AG09309 (cell line): Measurements from ENCODE around the gene URI1.

Experiments used
- DNase-seq: peaks from one replicate; pipeline ENCODE4 v3.0.0-alpha.2; 2010; ENCODE audit warnings: low read depth
- H3K4me3 ChIP-seq: 2 replicates; pipeline ENCODE4 v1.5.1; 2011; ENCODE audit warnings: mild to moderate bottlenecking, low read depth, low read length, moderate library complexity; ENCODE audit not compliant: control insufficient read depth
- TF ChIP-seq, protein P1 (sequence below): IDR thresholded peaks from 2 replicates; pipeline ENCODE4 v1.5.1; 2011; ENCODE audit warnings: mild to moderate bottlenecking, low read depth, low read length, inconsistent platforms; ENCODE audit not compliant: insufficient read depth, control insufficient read depth; ENCODE audit errors: missing control alignments

URI1 gene

DNA sequence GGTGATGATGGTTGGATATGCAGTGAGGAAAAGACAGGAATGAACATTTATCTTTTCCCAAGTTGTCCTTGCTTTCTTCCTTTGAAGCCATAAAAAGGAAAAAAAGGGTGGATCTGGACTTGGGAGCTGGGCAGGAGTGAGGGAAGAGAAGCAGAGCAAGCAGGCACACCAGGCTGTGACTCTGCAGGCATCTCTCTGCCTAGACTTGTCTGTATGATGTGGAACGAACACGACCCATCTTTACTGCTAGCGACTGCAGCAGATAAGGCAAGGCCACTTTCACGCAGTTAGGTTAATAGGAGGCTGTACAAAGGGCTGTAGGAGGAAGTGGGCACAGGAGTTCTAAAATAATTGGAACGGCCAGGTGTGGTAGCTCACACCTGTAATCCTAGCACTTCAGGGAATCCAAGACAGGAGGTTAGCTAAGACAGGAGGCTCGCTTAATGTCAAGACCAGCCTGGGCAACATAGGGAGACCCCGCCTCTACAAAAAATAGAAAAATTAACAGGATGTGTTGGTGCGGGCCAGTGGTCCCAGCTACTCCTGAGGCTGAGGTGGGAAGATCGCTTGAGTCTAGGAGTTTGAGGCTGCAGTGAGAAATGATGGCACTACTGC lies 961 bp upstream of the URI1 start:
- H3K4me3 ChIP-seq: no peak overlapping the region
- TF ChIP-seq, protein P1, sequence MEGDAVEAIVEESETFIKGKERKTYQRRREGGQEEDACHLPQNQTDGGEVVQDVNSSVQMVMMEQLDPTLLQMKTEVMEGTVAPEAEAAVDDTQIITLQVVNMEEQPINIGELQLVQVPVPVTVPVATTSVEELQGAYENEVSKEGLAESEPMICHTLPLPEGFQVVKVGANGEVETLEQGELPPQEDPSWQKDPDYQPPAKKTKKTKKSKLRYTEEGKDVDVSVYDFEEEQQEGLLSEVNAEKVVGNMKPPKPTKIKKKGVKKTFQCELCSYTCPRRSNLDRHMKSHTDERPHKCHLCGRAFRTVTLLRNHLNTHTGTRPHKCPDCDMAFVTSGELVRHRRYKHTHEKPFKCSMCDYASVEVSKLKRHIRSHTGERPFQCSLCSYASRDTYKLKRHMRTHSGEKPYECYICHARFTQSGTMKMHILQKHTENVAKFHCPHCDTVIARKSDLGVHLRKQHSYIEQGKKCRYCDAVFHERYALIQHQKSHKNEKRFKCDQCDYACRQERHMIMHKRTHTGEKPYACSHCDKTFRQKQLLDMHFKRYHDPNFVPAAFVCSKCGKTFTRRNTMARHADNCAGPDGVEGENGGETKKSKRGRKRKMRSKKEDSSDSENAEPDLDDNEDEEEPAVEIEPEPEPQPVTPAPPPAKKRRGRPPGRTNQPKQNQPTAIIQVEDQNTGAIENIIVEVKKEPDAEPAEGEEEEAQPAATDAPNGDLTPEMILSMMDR: no peak

DNA sequence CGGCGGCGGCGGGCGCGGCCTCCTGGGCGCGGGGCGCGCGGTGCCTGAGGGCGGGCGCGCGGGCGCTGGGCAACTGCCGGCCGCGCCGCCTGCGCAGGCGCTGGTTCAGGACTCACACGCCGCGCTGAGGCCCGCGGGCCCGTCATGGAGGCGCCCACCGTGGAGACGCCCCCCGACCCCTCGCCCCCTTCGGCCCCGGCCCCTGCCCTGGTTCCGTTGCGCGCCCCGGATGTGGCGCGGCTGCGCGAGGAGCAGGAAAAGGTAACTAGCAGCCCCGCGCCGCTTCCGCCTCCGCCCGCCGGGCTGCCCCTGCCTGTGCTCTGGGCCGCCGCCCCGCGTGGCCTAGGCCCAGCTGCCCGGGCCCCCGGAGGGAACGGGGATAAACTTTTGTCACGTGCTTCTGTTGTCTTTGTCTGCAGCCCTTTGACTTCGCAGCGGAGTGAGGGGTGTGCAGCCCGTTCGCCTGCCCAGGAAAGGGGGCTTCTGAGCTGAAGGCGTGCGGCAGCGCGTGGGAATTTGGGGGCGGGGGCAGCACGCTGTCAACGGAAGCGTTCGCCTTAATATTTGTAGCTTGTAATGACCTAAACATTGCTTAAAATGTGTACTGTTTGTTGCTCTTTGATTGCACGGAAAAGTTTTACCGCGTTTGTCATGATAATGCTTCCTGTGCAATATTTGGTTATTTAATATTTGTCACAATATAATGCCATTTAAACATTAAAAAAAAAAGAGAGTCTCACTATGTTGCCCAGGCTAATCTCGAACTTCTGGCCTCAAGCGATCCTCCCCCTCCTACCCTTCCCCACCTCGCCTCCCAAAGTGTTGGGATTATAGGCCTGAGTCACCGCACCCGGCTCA lies 594 bp downstream of the URI1 start:
- no peak for DNase-seq
- H3K4me3 ChIP-seq: peak overlapping the region; percentile 97
- TF ChIP-seq, protein P1: no peak

More for the DNA sequence above, 961 bp upstream of the URI1 start:
- DNase-seq: no peak

DNA sequence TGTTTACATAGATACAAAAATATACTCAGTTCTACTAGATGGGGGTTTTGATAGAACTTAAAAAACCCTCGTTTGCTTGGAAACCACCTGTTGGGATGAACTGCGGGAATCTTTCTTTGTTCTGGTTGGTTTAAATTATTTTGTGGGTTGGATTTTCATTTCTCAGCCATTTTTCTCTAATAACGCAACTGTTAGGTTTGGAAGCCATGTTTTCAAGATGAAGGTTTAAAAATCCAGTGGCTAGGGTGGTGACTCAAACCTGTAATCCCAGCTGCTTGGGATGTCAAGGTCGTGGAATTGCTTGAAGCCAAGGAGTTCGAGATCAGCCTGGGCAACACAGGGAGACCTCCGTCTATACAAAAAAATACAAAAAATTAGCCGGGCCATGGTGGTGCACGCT lies 1.6 kb downstream of the URI1 start:
- no peak for DNase-seq
- H3K4me3 ChIP-seq: peak overlapping the region; percentile 97
- TF ChIP-seq, protein P1: no peak

DNA sequence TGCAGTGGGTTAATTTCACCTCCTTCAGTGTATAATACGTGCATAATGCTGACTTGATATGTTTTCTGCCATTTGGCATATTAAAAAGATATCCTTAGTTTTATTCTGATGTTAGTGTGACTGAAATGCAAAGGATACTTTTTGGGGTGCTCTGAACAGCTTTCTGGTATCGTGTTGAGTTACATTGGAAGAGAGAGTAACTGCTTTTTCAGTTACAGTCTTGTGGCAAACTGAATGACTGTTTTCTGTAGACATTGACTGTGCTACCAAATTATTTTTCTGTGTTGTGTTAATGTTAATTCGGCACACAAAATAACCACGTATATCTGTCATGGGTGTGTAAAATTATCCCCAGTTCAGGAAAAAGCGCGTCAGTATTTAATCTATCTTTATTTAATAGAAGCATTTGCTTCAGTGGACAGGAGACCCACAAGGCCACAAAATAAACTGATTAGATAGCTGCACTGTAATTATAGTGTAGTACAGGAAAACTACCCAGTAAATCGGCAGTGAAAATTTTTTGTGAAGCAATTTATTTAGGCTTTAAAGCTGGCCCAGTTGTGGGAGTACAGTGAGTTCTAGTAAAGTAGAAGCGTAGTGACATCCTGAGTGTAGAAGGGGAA lies 2.5 kb downstream of the URI1 start:
- DNase-seq: no peak
- no peak overlapping the region for H3K4me3 ChIP-seq
- TF ChIP-seq, protein P1: no peak

DNA sequence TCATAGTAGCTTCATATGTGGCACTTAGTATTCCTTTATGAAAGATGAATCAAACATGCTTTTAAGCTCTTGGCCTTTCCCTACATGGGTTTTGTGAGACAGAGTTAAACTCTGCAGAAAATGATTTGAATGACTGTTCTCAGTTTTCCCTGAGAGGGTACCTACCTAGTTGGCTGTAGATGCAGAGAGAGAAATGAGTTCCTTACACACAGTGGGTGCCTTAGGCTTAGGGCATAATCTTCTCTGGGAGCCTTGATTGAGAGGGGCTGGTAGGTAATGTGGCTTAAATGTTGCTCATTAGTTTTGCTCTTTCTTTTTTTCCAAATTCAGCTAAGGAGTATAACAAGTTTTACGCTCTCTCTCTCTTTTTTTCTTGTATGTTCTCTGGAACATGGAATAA lies 3.0 kb downstream of the URI1 start:
- no peak for DNase-seq
- TF ChIP-seq, protein P1: no peak
- no peak overlapping the region for H3K4me3 ChIP-seq

DNA sequence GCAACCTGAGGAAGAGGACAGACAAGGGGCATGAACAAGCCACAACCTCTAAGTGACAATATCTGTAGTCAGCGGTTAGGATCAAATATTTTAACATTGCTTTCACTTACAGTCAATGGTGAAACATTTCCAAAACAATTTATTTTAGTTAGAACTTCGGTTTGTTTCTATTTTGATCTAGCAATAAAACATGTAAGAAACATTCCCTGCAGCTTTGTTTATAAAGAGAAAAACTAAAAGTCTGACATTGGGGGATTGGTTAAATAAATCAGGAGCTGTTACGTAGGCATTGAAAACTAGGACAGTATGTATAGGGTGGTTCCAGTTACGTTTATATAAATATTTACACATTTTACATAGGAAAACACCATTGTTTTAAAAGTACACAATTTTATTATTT lies 3.4 kb downstream of the URI1 start:
- H3K4me3 ChIP-seq: no peak overlapping the region
- TF ChIP-seq, protein P1: no peak
- no peak for DNase-seq
